ENCODE measurements around the gene ELP2.

DNA sequence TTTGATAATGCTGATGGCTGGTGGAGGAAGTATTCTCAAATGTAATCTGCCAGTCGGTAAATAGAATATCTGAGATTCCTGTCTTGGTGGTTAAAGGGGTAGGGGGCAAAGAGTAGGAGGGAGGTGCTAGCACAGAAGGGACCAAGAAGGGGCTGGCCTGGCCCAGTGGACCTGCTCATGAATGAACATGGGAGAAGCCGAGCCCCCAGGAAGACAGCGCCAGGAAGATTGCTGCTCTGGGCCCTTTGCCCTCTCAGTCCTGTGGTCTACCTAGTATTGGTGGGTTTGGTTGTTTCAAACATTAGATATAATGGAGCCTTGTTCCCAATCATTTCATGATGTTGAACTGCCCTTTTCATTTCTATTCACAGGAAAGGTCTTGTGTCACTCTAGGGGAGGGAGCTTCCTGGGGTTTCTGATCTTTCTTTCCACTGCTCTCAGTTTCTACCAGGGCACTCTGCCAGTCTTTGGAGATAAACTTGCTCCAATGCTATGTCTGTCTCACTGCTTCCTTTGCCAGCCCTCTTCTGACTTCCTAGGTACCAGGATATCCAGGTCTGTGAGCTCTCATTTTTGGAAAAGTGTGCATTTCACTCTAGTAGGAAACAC is 52.3 kb downstream of the ELP2 start:
- TF ChIP-seq, protein P1, sequence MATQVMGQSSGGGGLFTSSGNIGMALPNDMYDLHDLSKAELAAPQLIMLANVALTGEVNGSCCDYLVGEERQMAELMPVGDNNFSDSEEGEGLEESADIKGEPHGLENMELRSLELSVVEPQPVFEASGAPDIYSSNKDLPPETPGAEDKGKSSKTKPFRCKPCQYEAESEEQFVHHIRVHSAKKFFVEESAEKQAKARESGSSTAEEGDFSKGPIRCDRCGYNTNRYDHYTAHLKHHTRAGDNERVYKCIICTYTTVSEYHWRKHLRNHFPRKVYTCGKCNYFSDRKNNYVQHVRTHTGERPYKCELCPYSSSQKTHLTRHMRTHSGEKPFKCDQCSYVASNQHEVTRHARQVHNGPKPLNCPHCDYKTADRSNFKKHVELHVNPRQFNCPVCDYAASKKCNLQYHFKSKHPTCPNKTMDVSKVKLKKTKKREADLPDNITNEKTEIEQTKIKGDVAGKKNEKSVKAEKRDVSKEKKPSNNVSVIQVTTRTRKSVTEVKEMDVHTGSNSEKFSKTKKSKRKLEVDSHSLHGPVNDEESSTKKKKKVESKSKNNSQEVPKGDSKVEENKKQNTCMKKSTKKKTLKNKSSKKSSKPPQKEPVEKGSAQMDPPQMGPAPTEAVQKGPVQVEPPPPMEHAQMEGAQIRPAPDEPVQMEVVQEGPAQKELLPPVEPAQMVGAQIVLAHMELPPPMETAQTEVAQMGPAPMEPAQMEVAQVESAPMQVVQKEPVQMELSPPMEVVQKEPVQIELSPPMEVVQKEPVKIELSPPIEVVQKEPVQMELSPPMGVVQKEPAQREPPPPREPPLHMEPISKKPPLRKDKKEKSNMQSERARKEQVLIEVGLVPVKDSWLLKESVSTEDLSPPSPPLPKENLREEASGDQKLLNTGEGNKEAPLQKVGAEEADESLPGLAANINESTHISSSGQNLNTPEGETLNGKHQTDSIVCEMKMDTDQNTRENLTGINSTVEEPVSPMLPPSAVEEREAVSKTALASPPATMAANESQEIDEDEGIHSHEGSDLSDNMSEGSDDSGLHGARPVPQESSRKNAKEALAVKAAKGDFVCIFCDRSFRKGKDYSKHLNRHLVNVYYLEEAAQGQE (IDR thresholded peaks at IDR 0.05; ENCODE audit: borderline replicate concordance), result no peak
- TF ChIP-seq TAF1 (IDR thresholded peaks at IDR 0.05; ENCODE audit: low read depth), result no peak

Measured in neural cell (in vitro differentiated cells).